Neural crest cell (in vitro differentiated cells): ENCODE measurements around the gene CFAP61. TPM values are rescaled to one million over a fixed set of nuclear protein-coding genes. Genes with fewer than 3 reads are reported as not detected.

ENCODE experiments used
- DNase-seq: peaks from one replicate; pipeline ENCODE4 v3.0.0; 2021; ENCODE audit warnings: low read depth, mixed read lengths, low spot score
- H3K27ac Mint-ChIP-seq: one replicate; pipeline ENCODE4 v1.8.0; 2021; ENCODE audit warnings: mild to moderate bottlenecking, mixed read lengths; ENCODE audit not compliant: unreplicated experiment
- H3K27me3 Mint-ChIP-seq: 2 replicates; pipeline ENCODE4 v1.8.0; 2021; ENCODE audit warnings: low read depth, mild to moderate bottlenecking, mixed read lengths
- H3K36me3 Mint-ChIP-seq: 2 replicates; pipeline ENCODE4 v1.8.0; 2021; ENCODE audit warnings: low read depth, mild to moderate bottlenecking, mixed read lengths
- H3K4me1 Mint-ChIP-seq: 2 replicates; pipeline ENCODE4 v1.8.0; 2021; ENCODE audit warnings: mixed read lengths
- H3K4me3 Mint-ChIP-seq: one replicate; pipeline ENCODE4 v1.8.0; 2021; ENCODE audit warnings: mild to moderate bottlenecking, mixed read lengths
- H3K9me3 Mint-ChIP-seq: 2 replicates; pipeline ENCODE4 v1.8.0; 2021; ENCODE audit warnings: mixed read lengths
- total RNA-seq: library from RNA; stranded (reverse); gene quantifications from 2 replicates; pipeline ENCODE4 v1.2.1, GENCODE V29; 2021
- TF ChIP-seq, protein P1 (sequence below): fragments of 200-600 bp; sonication (generic); conservative IDR thresholded peaks from 2 replicates; pipeline ENCODE4 v1.5.0; 2021; ENCODE audit warnings: antibody characterized with exemption, mild to moderate bottlenecking

The CFAP61 gene
- total RNA-seq, 1 donor from 2014 or later: 1.9 TPM

GRCh38 chr20:20303742-20304141 lies 251.4 kb downstream of the CFAP61 start:
- TF ChIP-seq, protein P1, sequence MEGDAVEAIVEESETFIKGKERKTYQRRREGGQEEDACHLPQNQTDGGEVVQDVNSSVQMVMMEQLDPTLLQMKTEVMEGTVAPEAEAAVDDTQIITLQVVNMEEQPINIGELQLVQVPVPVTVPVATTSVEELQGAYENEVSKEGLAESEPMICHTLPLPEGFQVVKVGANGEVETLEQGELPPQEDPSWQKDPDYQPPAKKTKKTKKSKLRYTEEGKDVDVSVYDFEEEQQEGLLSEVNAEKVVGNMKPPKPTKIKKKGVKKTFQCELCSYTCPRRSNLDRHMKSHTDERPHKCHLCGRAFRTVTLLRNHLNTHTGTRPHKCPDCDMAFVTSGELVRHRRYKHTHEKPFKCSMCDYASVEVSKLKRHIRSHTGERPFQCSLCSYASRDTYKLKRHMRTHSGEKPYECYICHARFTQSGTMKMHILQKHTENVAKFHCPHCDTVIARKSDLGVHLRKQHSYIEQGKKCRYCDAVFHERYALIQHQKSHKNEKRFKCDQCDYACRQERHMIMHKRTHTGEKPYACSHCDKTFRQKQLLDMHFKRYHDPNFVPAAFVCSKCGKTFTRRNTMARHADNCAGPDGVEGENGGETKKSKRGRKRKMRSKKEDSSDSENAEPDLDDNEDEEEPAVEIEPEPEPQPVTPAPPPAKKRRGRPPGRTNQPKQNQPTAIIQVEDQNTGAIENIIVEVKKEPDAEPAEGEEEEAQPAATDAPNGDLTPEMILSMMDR: no peak
- no peak overlapping the region for H3K4me3 Mint-ChIP-seq
- H3K27ac Mint-ChIP-seq: no peak overlapping the region
- no peaks in the 10 kb centered on the region for H3K9me3 Mint-ChIP-seq
- H3K4me1 Mint-ChIP-seq: no peaks in the 10 kb centered on the region
- DNase-seq: no peak
- no peaks in the 10 kb centered on the region for H3K27me3 Mint-ChIP-seq
- no peaks in the 10 kb centered on the region for H3K36me3 Mint-ChIP-seq

GRCh38 chr20:20304942-20305341 lies 252.6 kb downstream of the CFAP61 start:
- Mint-ChIP-seq H3K27me3 (no peaks in the 10 kb centered on the region), H3K36me3 (no peaks in the 10 kb centered on the region), H3K9me3 (no peaks in the 10 kb centered on the region), H3K27ac (no peak overlapping the region), H3K4me3 (no peak overlapping the region), H3K4me1 (no peaks in the 10 kb centered on the region)
- TF ChIP-seq, protein P1: no peak
- no peak for DNase-seq

GRCh38 chr20:20312562-20312961 lies 260.2 kb downstream of the CFAP61 start:
- H3K4me3 Mint-ChIP-seq: no peak overlapping the region

GRCh38 chr20:20317195-20317594 lies 264.9 kb downstream of the CFAP61 start:
- H3K27ac Mint-ChIP-seq: no peak overlapping the region

More at GRCh38 chr20:20312562-20312961, 260.2 kb downstream of the CFAP61 start:
- no peak overlapping the region for H3K27ac Mint-ChIP-seq
- H3K9me3 Mint-ChIP-seq: peaks cover 9% of the 10 kb centered on the region
- DNase-seq: no peak
- no peaks in the 10 kb centered on the region for H3K27me3 Mint-ChIP-seq
- no peaks in the 10 kb centered on the region for H3K4me1 Mint-ChIP-seq
- no peaks in the 10 kb centered on the region for H3K36me3 Mint-ChIP-seq
- TF ChIP-seq, protein P1: no peak

DNA sequence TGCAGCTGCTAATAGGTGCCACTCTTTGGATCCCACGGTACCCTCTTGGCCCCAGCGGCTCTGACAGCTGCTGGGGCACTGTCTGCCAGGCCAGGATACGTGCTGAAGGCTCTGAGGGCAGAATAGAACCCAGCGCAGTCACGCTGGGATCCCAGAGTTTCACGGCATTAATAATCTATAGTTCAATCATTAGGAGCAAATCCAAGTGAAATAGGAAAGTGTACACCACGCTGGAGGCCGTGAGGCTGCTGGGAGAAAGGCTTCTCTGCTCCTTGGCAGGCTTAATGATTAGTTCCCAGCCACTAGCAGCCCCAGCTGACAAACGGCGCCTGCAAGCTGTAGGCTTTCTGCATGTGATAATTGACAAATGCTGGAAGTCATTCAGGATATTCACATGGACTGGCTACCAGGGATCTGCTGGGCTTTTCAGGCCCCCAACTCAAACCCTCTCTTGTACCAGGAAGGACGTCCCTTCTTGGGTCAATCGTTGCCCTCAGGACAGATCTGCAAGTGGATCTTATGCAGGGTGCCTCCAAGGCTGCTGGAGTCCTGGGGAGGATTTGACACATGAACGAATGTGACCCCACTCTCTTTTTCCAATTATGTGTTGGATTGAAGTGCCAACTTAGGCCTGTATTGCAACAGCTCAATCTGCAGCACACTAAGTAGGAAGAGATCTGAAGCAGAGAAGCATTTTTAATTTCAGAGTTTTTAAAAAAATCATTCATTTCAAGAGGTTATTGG lies 265.5 kb downstream of the CFAP61 start:
- Mint-ChIP-seq H3K4me3 (no peak overlapping the region), H3K4me1 (no peaks in the 10 kb centered on the region), H3K27ac (no peak overlapping the region), H3K27me3 (no peaks in the 10 kb centered on the region), H3K36me3 (no peaks in the 10 kb centered on the region), H3K9me3 (peaks cover 4% of the 10 kb centered on the region)
- TF ChIP-seq, protein P1: no peak
- DNase-seq: no peak

More at GRCh38 chr20:20317195-20317594, 264.9 kb downstream of the CFAP61 start:
- TF ChIP-seq, protein P1: no peak
- no peak for DNase-seq
- Mint-ChIP-seq H3K4me1 (no peaks in the 10 kb centered on the region), H3K27me3 (no peaks in the 10 kb centered on the region), H3K9me3 (peaks cover 10% of the 10 kb centered on the region), H3K4me3 (no peak overlapping the region), H3K36me3 (no peaks in the 10 kb centered on the region)
